Heart left ventricle (tissue), 16 donors: ENCODE data around the gene NR0B1. TPM values are rescaled to one million over a fixed set of nuclear protein-coding genes. Genes with fewer than 3 reads are reported as not detected.

Source experiments
- ATAC-seq, 4 donors: fragments of 200-7000 bp; cut with Tn5 transposase; one replicate each; pipeline ENCODE4 v1.9.1; 2020 to 2022; ENCODE audit warnings: moderate library complexity in 4 of 4, mild to moderate bottlenecking in 3 of 4, moderate number of reproducible peaks in 1 of 4
- DNase-seq, 5 donors: peaks; one replicate each; pipeline ENCODE4 v3.0.0-alpha.2; 2020
- H3K27ac ChIP-seq, 12 donors: fragments of 200-600 bp; sonication (generic) in 4 of 12; one replicate each; pipeline versions ENCODE4 v1.5.0 to v1.8.0; 2016 to 2022; ENCODE audit warnings: mild to moderate bottlenecking in 2 of 12
- H3K27me3 ChIP-seq, 9 donors: fragments of 200-600 bp; sonication (generic) in 2 of 9; one replicate each; pipeline versions ENCODE4 v1.5.1 to v1.8.0; 2016 to 2022; ENCODE audit warnings: mild to moderate bottlenecking in 3 of 9
- H3K36me3 ChIP-seq, 9 donors: fragments of 200-600 bp; sonication (generic) in 2 of 9; one replicate each; pipeline versions ENCODE4 v1.5.0 to v1.8.0; 2018 to 2022; ENCODE audit warnings: mild to moderate bottlenecking in 2 of 9
- H3K4me1 ChIP-seq, 12 donors: fragments of 200-600 bp; sonication (generic) in 4 of 12; one replicate each; pipeline versions ENCODE4 v1.5.0 to v1.8.0; 2016 to 2022; ENCODE audit warnings: mild to moderate bottlenecking in 3 of 12
- H3K4me3 ChIP-seq, 12 donors: fragments of 200-600 bp; sonication (generic) in 4 of 12; one replicate each; pipeline versions ENCODE4 v1.5.0 to v1.8.0; 2017 to 2022; ENCODE audit warnings: mild to moderate bottlenecking in 9 of 12, moderate library complexity in 4 of 12
- H3K9me3 ChIP-seq, 12 donors: fragments of 200-600 bp; sonication (generic) in 4 of 12; one replicate each; pipeline versions ENCODE4 v1.5.0 to v1.8.0; 2016 to 2022; ENCODE audit warnings: mild to moderate bottlenecking in 1 of 12
- CTCF ChIP-seq, 12 donors: fragments of 200-600 bp; sonication (generic) in 4 of 12; IDR thresholded peaks; one replicate each; pipeline versions ENCODE4 v1.5.0 to v1.8.0; 2018 to 2022; ENCODE audit warnings: antibody characterized with exemption in 12 of 12, mild to moderate bottlenecking in 5 of 12
- POLR2A ChIP-seq, 2 donors: fragments of 450-650 bp; IDR thresholded peaks; one replicate each; pipeline ENCODE4 v1.6.1; 2017; ENCODE audit warnings: antibody characterized with exemption in 2 of 2, mild to moderate bottlenecking in 2 of 2, moderate library complexity in 2 of 2
- WGBS, 4 donors: extraction: QIAGEN DNeasy Blood & Tissue Kit in 2 of 4; methylation state at CpG; one replicate each; pipeline versions ENCODE4 v1.1.5 to v1.1.7; 2013 to 2018; 5-methylcytosine and 5-hydroxymethylcytosine counted together
- intact Hi-C, 10 donors: fragments of 100-400 bp; cut with DNase I; formaldehyde crosslinking; loops; one replicate each; pipeline versions ENCODE4 v1.11.1 to v1.14.2; 2022
- long read RNA-seq, 3 donors: library from polyadenylated mRNA; unstranded; transcript quantifications; one replicate each; pipeline ENCODE4 v2.0.0, GENCODE V29; 2020 to 2021
- polyA plus RNA-seq, 2 donors: library from polyadenylated mRNA; stranded (reverse); fragments of 200-250 nt; gene quantifications; one replicate each; pipeline ENCODE4 v1.2.3, GENCODE V29; 2013
- total RNA-seq, 9 donors: library from RNA; depleted of rRNA in 2 of 9; stranded (reverse); fragments of >200 nt in 2 of 9; fragmentation: NEBNext Ultra II Directional in 3 of 9; extraction: Animal tissue kit (Norgen Biotek cat#: 25700) in 3 of 9; gene quantifications; one replicate each; pipeline versions ENCODE4 v1.1.0 to v1.2.4, GENCODE V29; 2016 to 2023
- donor health status: ischemic (EF 13 %, LVEDD 7.1; RV severe dilation, severe dysfunction).
- donor health status: healthy with polysubstance abuse.
- donor health status: DM: no; HTN: yes; CAD: no.
- donor health status: DM: no; HTN: no; CAD: no.
- donor health status: ischemic (EF 25% LVEDD 6.9; RV normal size, moderate dysfunction).
- donor health status: ischemic (EF 25% LVEDD 5.7; RV mildly dilated, moderate dysfunction).
- donor health status: healthy.
- donor health status: DM: yes; HTN: yes; CAD: no.
- donor health status: ischemic (EF 35%, LVEDD 5.7; RV mildly dilated, moderate dysfunction).
- donor health status: nonischemic (EF 11% LVEDD 7.7; RV severe dilation, severe dysfunction).
- donor health status: DM: yes; HTN: yes; CAD: no.
- donor health status: PGD.
- donor health status: ischemic (EF 29% LVEDD 5.4; RV normal size, mild dysfunction).
- donor health status: nonischemic (EF 23%, LVEDD 6.1; RV moderate dilation, normal function).

Gene NR0B1, protein sequence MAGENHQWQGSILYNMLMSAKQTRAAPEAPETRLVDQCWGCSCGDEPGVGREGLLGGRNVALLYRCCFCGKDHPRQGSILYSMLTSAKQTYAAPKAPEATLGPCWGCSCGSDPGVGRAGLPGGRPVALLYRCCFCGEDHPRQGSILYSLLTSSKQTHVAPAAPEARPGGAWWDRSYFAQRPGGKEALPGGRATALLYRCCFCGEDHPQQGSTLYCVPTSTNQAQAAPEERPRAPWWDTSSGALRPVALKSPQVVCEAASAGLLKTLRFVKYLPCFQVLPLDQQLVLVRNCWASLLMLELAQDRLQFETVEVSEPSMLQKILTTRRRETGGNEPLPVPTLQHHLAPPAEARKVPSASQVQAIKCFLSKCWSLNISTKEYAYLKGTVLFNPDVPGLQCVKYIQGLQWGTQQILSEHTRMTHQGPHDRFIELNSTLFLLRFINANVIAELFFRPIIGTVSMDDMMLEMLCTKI
- total RNA-seq (not detected), polyA plus RNA-seq (under 1 TPM in 1 of 2 donors, not detected in 1; 0.11 TPM)
- long read RNA-seq, donor 1: 0 reads
- long read RNA-seq, donor 2: 0 reads
- long read RNA-seq, donor 3: 0 reads

- H3K4me3 ChIP-seq: peak within 1 kb of the TSS in 6 of 12 donors; percentile 3 to 33 (median 14)
- no peaks in the 10 kb centered on the region for H3K36me3 ChIP-seq
- DNase-seq (peak in 2 of 5 donors; percentile 4 to 29), ATAC-seq (peak in 3 of 4 donors; percentile 52 to 80 (median 73))
- H3K9me3 ChIP-seq: no peaks in the 10 kb centered on the region
- intact Hi-C loops: no loop called here
- H3K27ac ChIP-seq: no peak within 1 kb of the TSS
- peaks cover 0 to 10% (median 0%) of the 10 kb centered on the region in 12 donors for H3K4me1 ChIP-seq
- 1 to 34% (median 18%) methylated on average over 21 to 46 of the region's 46 CpGs for WGBS, 4 donors
- TF ChIP-seq CTCF (IDR thresholded peaks at IDR 0.05): no peak
- no peak for TF ChIP-seq POLR2A (IDR thresholded peaks at IDR 0.05)
- H3K27me3 ChIP-seq: peaks cover 0 to 36% (median 8%) of the 10 kb centered on the region in 9 donors
These were observed at the start of gene NR0B1 for GRCh38 chrX:30309139-30309571. TSS of gene NR0B1 (minus strand) at chrX:30309390. CDS start at chrX:30309363, 27 bp downstream.

DNA sequence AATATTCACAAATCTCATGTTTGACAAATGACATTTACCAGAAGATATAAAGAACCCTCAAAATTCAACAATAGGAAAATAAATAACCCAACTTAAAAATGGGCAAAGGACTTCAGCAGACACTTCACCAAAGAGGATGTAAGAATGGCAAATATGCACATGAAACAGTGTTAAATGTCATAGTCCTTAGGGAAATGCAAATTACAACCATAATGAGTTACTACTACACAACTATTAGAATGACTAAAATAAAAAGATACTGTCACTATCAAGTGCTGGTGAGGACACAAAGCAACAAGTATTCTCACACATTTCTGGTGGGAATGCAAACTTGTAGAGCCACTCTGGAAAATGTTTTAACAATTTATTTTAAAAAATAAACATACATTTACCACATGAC lies 40.8 kb upstream of the NR0B1 start:
- ATAC-seq (no peak), DNase-seq (no peak)
- H3K4me1 ChIP-seq: no peaks in the 10 kb centered on the region
- H3K27ac ChIP-seq: no peak overlapping the region
- H3K4me3 ChIP-seq: no peak overlapping the region
- H3K27me3 ChIP-seq: no peaks in the 10 kb centered on the region
- peaks cover 0 to 15% (median 7%) of the 10 kb centered on the region in 12 donors for H3K9me3 ChIP-seq
- intact Hi-C loops: no loop called here
- TF ChIP-seq POLR2A (IDR thresholded peaks at IDR 0.05): no peak
- no peak for TF ChIP-seq CTCF (IDR thresholded peaks at IDR 0.05)
- H3K36me3 ChIP-seq: no peaks in the 10 kb centered on the region

DNA sequence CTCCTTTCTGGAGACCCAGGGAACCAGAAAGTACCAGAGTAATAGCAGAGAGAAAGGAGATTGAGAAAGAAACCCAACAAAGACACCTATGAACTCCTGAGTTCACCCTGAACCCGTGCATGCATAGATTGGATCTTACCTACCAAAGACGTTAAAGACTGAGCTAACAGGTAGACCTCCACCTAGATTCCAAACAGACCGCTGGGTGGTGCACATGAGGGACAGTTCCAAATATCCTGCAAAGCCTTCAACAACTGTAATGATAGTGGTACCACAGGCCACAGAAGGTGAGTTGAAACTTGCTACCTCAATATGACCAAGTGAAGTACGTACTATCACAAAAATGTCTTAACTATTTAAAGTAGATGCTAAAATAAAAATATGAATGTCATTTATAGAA lies 34.0 kb upstream of the NR0B1 start:
- Histone ChIP-seq H3K9me3 (no peaks in the 10 kb centered on the region), H3K27me3 (no peaks in the 10 kb centered on the region), H3K36me3 (no peaks in the 10 kb centered on the region), H3K4me3 (no peak overlapping the region), H3K4me1 (no peaks in the 10 kb centered on the region), H3K27ac (no peak overlapping the region)
- 47 to 55% (median 51%) methylated on average over 4 of the region's 4 CpGs for WGBS, 4 donors
- DNase-seq (no peak), ATAC-seq (no peak)
- intact Hi-C loops: no loop called here
- TF ChIP-seq CTCF (IDR thresholded peaks at IDR 0.05): no peak
- no peak for TF ChIP-seq POLR2A (IDR thresholded peaks at IDR 0.05)

- H3K27me3 ChIP-seq: no peaks in the 10 kb centered on the region
- H3K9me3 ChIP-seq: no peaks in the 10 kb centered on the region
- WGBS, 4 donors: 82 to 95% (median 90%) methylated on average over 7 of the region's 7 CpGs
- H3K36me3 ChIP-seq: no peaks in the 10 kb centered on the region
- DNase-seq (no peak), ATAC-seq (no peak)
- H3K4me1 ChIP-seq: no peaks in the 10 kb centered on the region
- intact Hi-C loops: no loop called here
- no peak overlapping the region for H3K4me3 ChIP-seq
- TF ChIP-seq POLR2A (IDR thresholded peaks at IDR 0.05) (no peak), CTCF (IDR thresholded peaks at IDR 0.05) (no peak)
- H3K27ac ChIP-seq: no peak overlapping the region
These were observed 31.6 kb upstream of the NR0B1 start for GRCh38 chrX:30340753-30341152.
